Gastrocnemius medialis (tissue), 4 donors: ENCODE measurements around the gene USB1. TPM values are rescaled to one million over a fixed set of nuclear protein-coding genes. Genes with fewer than 3 reads are reported as not detected.

Experiments used
- ATAC-seq, 2 donors: fragments of 150-250 bp; one replicate each; pipeline ENCODE4 v1.9.1; 2016
- DNase-seq, 2 donors: peaks; one replicate each; pipeline ENCODE4 v3.0.0-alpha.2; 2019
- H3K27ac ChIP-seq, 4 donors: fragments of 200-600 bp; sonication (generic); 1 replicate in 1 of 4; 2 replicates in 3 of 4; pipeline ENCODE4 v1.5.1; 2016 to 2018; ENCODE audit warnings: mild to moderate bottlenecking in 2 of 4, moderate library complexity in 1 of 4
- H3K27me3 ChIP-seq, 3 donors: fragments of 200-600 bp; sonication (generic) in 2 of 3; 1 replicate in 1 of 3; 2 replicates in 2 of 3; pipeline versions ENCODE4 v1.5.1 to v1.6.0; 2016 to 2019; ENCODE audit warnings: mild to moderate bottlenecking in 1 of 3, moderate library complexity in 1 of 3
- H3K36me3 ChIP-seq, 2 donors: fragments of 200-600 bp; sonication (generic) in 1 of 2; one replicate each; pipeline ENCODE4 v1.5.1; 2017 to 2018
- H3K4me1 ChIP-seq, 2 donors: fragments of 200-600 bp; sonication (generic) in 1 of 2; one replicate each; pipeline ENCODE4 v1.5.1; 2016 to 2017; ENCODE audit warnings: mild to moderate bottlenecking in 2 of 2
- H3K4me3 ChIP-seq, 4 donors: fragments of 200-600 bp; sonication (generic) in 3 of 4; 1 replicate in 1 of 4; 2 replicates in 3 of 4; pipeline ENCODE4 v1.5.1; 2016 to 2019; ENCODE audit warnings: mild to moderate bottlenecking in 2 of 4
- H3K9me3 ChIP-seq, 3 donors: fragments of 200-600 bp; sonication (generic) in 2 of 3; 1 replicate in 1 of 3; 2 replicates in 2 of 3; pipeline ENCODE4 v1.5.1; 2016 to 2019
- CTCF ChIP-seq, 5 experiments: fragments of 450-650 bp in 3 of 5; fragments of 200-600 bp in 2 of 5; sonication (generic) in 2 of 5; IDR thresholded peaks in 4 of 5; conservative IDR thresholded peaks in 1 of 5; 1 replicate in 4 of 5; 2 replicates in 1 of 5; pipeline ENCODE4 v1.5.1; 2016 to 2019; ENCODE audit warnings: antibody characterized with exemption in 5 of 5, mild to moderate bottlenecking in 3 of 5, moderate library complexity in 3 of 5
- POLR2A ChIP-seq, 2 donors: fragments of 450-650 bp; IDR thresholded peaks; one replicate each; pipeline ENCODE4 v1.6.1; 2017; ENCODE audit warnings: antibody characterized with exemption in 2 of 2, mild to moderate bottlenecking in 2 of 2, moderate library complexity in 2 of 2
- in situ Hi-C, 4 donors: fragments of 200-750 bp; cut with MboI; loops; one replicate each; pipeline versions ENCODE4 v1.15.0 to v1.8.0; 2017; ENCODE audit warnings: low sequenced_read_pairs in 4 of 4
- intact Hi-C: fragments of 100-400 bp; cut with DNase I; formaldehyde crosslinking; loops from one replicate; pipeline ENCODE4 v1.15.1; 2023; ENCODE audit warnings: low total_unique reads
- total RNA-seq, 4 donors: library from RNA; depleted of rRNA; stranded (reverse); fragments of >200 nt; gene quantifications; one replicate each; pipeline versions ENCODE4 v1.1.0 to v1.2.3, GENCODE V29; 2016

The USB1 gene
- total RNA-seq, 4 donors from 2014 or later: 5.7 to 31.2 (median 15.9) TPM

- in situ Hi-C loops (no loop called here), intact Hi-C loops (no loop called here)
- H3K4me3 ChIP-seq: no peak overlapping the region
- H3K27ac ChIP-seq: no peak overlapping the region
- TF ChIP-seq CTCF (IDR thresholded peaks at IDR 0.05 in 4 of 5, conservative IDR thresholded peaks at IDR 0.05 in 1 of 5): no peak
- no peak for TF ChIP-seq POLR2A (IDR thresholded peaks at IDR 0.05)
- ATAC-seq: no peak
- no peaks in the 10 kb centered on the region for H3K36me3 ChIP-seq
- H3K9me3 ChIP-seq: no peaks in the 10 kb centered on the region
- no peak for DNase-seq
- no peaks in the 10 kb centered on the region for H3K4me1 ChIP-seq
- no peaks in the 10 kb centered on the region for H3K27me3 ChIP-seq
These were observed 61.6 kb downstream of the USB1 start for GRCh38 chr16:58062821-58063220.

GRCh38 chr16:58063377-58064076 lies 62.3 kb downstream of the USB1 start:
- TF ChIP-seq POLR2A (IDR thresholded peaks at IDR 0.05) (no peak), CTCF (IDR thresholded peaks at IDR 0.05 in 4 of 5, conservative IDR thresholded peaks at IDR 0.05 in 1 of 5) (no peak)
- no peaks in the 10 kb centered on the region for H3K9me3 ChIP-seq
- H3K36me3 ChIP-seq: no peaks in the 10 kb centered on the region
- intact Hi-C loops: no loop called here
- H3K4me3 ChIP-seq: no peak overlapping the region
- DNase-seq (no peak), ATAC-seq (no peak)
- H3K27me3 ChIP-seq: no peaks in the 10 kb centered on the region
- H3K4me1 ChIP-seq: no peaks in the 10 kb centered on the region
- no peak overlapping the region for H3K27ac ChIP-seq
- in situ Hi-C loops: no loop called here

DNA sequence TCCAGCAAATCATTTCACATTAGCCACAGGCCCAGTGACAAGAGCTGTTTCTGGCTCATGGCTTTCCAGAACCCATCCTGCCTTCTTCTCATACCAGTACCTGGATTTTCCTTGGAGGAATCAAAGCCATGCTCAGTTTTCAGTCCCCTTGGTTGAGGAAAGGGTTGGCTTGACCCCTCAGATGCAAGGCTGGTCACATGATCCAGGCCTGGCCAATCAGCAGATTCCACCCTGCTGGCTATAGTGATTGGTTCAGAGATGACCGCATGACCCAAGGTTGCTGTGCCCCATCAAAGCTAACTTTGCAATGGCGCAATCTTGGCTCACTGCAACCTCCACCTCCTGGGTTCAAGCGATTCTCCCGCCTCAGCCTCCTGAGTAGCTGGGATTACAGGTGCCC lies 69.4 kb downstream of the USB1 start:
- Histone ChIP-seq H3K9me3 (no peaks in the 10 kb centered on the region), H3K4me1 (no peaks in the 10 kb centered on the region), H3K27me3 (no peaks in the 10 kb centered on the region), H3K27ac (no peak overlapping the region), H3K36me3 (no peaks in the 10 kb centered on the region), H3K4me3 (no peak overlapping the region)
- TF ChIP-seq CTCF (IDR thresholded peaks at IDR 0.05 in 4 of 5, conservative IDR thresholded peaks at IDR 0.05 in 1 of 5) (no peak), POLR2A (IDR thresholded peaks at IDR 0.05) (no peak)
- intact Hi-C loops: no loop called here
- DNase-seq (no peak), ATAC-seq (no peak)
- in situ Hi-C loops: no loop called here

Other genes with a start within 250 kb of the USB1 start
- 10 to 100 TPM in 1 of 4 donors, 1 to 10 TPM in 3; 2.1 to 12.0 (median 3.2) TPM for gene KIFC3, start 198.9 kb upstream of the USB1 start, total RNA-seq
- gene CNGB1, start 30.3 kb upstream of the USB1 start, total RNA-seq: not detected
- gene ZNF319, start 735 bp upstream of the USB1 start, total RNA-seq: 1 to 10 TPM; 4.4 to 7.5 (median 6.7) TPM
- 1 to 10 TPM; 2.9 to 8.1 (median 4.9) TPM for gene MMP15, start 24.3 kb downstream of the USB1 start, total RNA-seq
- gene CFAP20, start 128.0 kb downstream of the USB1 start, total RNA-seq: 10 to 100 TPM in 2 of 4 donors, 1 to 10 TPM in 2; 6.5 to 16.0 (median 9.1) TPM
- 10 to 100 TPM; 14.0 to 29.5 (median 20.4) TPM for gene CSNK2A2, start 196.7 kb downstream of the USB1 start, total RNA-seq